Memory B cell (primary cell): Measurements from ENCODE around the gene RPS8.
A peak's percentile ranks its signal among the peaks of the same experiment; 100 is the strongest.
"Not testable (repeated sequence)": the region's sequence is repeated elsewhere in the genome, so short reads cannot be mapped to it uniquely, and the experiment has no call there.

ENCODE experiments used
- ATAC-seq: fragments of 150-1000 bp; cut with Tn5 transposase; 2 replicates; pipeline ENCODE4 v1.10.0; 2021; ENCODE audit warnings: low read depth, mild to moderate bottlenecking, moderate library complexity
- DNase-seq, 2 donors: peaks; one replicate each; pipeline ENCODE4 v3.0.0; 2022; ENCODE audit warnings: low spot score in 2 of 2
- H3K27ac Mint-ChIP-seq: one replicate; pipeline ENCODE4 v1.8.0; 2022; ENCODE audit warnings: mild to moderate bottlenecking, moderate library complexity, mixed read lengths
- H3K27me3 Mint-ChIP-seq: one replicate; pipeline ENCODE4 v1.8.0; 2022; ENCODE audit warnings: mixed read lengths
- H3K36me3 Mint-ChIP-seq: one replicate; pipeline ENCODE4 v1.8.0; 2022; ENCODE audit warnings: mild to moderate bottlenecking, mixed read lengths
- H3K4me1 Mint-ChIP-seq: one replicate; pipeline ENCODE4 v1.8.0; 2022; ENCODE audit warnings: mixed read lengths
- H3K4me3 Mint-ChIP-seq: one replicate; pipeline ENCODE4 v1.8.0; 2022; ENCODE audit warnings: mild to moderate bottlenecking, moderate library complexity, mixed read lengths
- H3K9me3 Mint-ChIP-seq: one replicate; pipeline ENCODE4 v1.8.0; 2022; ENCODE audit warnings: mixed read lengths

The RPS8 gene

GRCh38 chr1:44803312-44804095 is 28.2 kb downstream of the RPS8 start:
- no peaks in the 10 kb centered on the region for H3K9me3 Mint-ChIP-seq
- ATAC-seq, result no peak
- peak overlapping the region; percentile 36 for H3K27ac Mint-ChIP-seq
- H3K4me1 Mint-ChIP-seq, result peaks cover 32% of the 10 kb centered on the region
- peaks cover 11% of the 10 kb centered on the region for H3K36me3 Mint-ChIP-seq
- no peak for DNase-seq
- no peaks in the 10 kb centered on the region for H3K27me3 Mint-ChIP-seq
- no peak overlapping the region for H3K4me3 Mint-ChIP-seq

GRCh38 chr1:44805311-44806024 is 30.1 kb downstream of the RPS8 start:
- no peak for DNase-seq
- Mint-ChIP-seq H3K27me3 (no peaks in the 10 kb centered on the region), H3K9me3 (no peaks in the 10 kb centered on the region), H3K27ac (peak overlapping the region; percentile 65), H3K4me3 (no peak overlapping the region), H3K36me3 (peaks cover 11% of the 10 kb centered on the region), H3K4me1 (peaks cover 49% of the 10 kb centered on the region)
- ATAC-seq, result no peak

GRCh38 chr1:44806025-44806703 is 30.8 kb downstream of the RPS8 start:
- no peak overlapping the region for H3K4me3 Mint-ChIP-seq

DNA sequence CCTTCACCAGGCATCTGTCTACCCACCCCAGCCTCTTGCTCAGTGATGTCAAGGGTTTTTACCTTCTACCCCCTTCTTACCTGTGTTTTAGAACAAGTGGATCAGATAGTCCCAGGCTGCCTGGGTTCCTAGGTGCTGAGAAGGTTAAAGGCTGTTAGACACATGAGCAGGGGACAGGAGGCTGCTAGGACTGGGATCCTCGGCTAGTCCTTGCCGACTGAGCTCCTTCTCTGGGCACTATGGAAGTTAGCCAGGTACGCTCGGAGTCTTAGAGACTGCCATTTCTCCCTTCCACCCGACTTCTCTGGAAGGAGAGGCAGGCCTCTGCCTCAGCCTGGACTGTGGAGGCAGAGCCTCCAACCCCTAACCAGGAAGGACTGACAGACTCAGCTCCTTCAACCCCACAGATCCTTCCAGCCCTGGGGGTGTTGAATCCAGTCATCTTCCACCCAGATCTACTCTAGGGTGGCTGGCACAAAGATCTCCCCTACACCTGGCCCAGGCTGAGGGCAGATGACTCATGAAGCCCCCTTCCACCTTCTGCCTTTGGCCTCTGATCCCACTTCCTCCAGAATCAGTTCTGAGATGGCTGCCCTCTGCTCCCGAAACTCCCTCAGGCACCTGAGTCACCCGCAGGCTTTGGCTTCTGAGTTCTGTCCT is 31.5 kb downstream of the RPS8 start, which contains the start of gene DYNLT4:
Gene DYNLT4, minus strand, starts transcription at position 648 of the 660 bp plus-strand sequence. CDS start 683 bp downstream, outside the sequence.
- peaks cover 11% of the 10 kb centered on the region for H3K36me3 Mint-ChIP-seq
- DNase-seq (no peak), ATAC-seq (no peak)
- peak within 1 kb of the TSS; percentile 71 for H3K4me3 Mint-ChIP-seq
- H3K4me1 Mint-ChIP-seq, result peaks cover 54% of the 10 kb centered on the region
- H3K27ac Mint-ChIP-seq, result peak within 1 kb of the TSS; percentile 97
- H3K9me3 Mint-ChIP-seq, result no peaks in the 10 kb centered on the region
- H3K27me3 Mint-ChIP-seq, result no peaks in the 10 kb centered on the region

More at GRCh38 chr1:44806025-44806703, 30.8 kb downstream of the RPS8 start:
- Mint-ChIP-seq H3K9me3 (no peaks in the 10 kb centered on the region), H3K27me3 (no peaks in the 10 kb centered on the region), H3K4me1 (peaks cover 51% of the 10 kb centered on the region), H3K27ac (no peak overlapping the region), H3K36me3 (peaks cover 11% of the 10 kb centered on the region)
- DNase-seq, result no peak
- no peak for ATAC-seq

GRCh38 chr1:44807364-44808062 is 32.2 kb downstream of the RPS8 start:
- peaks cover 52% of the 10 kb centered on the region for H3K4me1 Mint-ChIP-seq
- H3K9me3 Mint-ChIP-seq, result no peaks in the 10 kb centered on the region
- peak; percentile 61 for ATAC-seq
- peaks cover 11% of the 10 kb centered on the region for H3K36me3 Mint-ChIP-seq
- peak in 1 of 2 donors; percentile 50 for DNase-seq
- peak overlapping the region; percentile 97 for H3K27ac Mint-ChIP-seq
- H3K4me3 Mint-ChIP-seq, result peak overlapping the region; percentile 71
- H3K27me3 Mint-ChIP-seq, result no peaks in the 10 kb centered on the region

GRCh38 chr1:44808063-44808937 is 33.0 kb downstream of the RPS8 start, which contains the start of gene BTBD19:
TSS of gene BTBD19 (plus strand) at chr1:44808523. CDS start at chr1:44808821, 298 bp downstream.
- Mint-ChIP-seq H3K4me1 (peaks cover 46% of the 10 kb centered on the region), H3K36me3 (peaks cover 7% of the 10 kb centered on the region), H3K27me3 (no peaks in the 10 kb centered on the region), H3K4me3 (peak within 1 kb of the TSS; percentile 71), H3K27ac (peak within 1 kb of the TSS; percentile 97), H3K9me3 (no peaks in the 10 kb centered on the region)
- peak; percentile 18 for ATAC-seq
- DNase-seq, result no peak

GRCh38 chr1:44808938-44809917 is 33.9 kb downstream of the RPS8 start:
- no peaks in the 10 kb centered on the region for H3K27me3 Mint-ChIP-seq
- peaks cover 48% of the 10 kb centered on the region for H3K4me1 Mint-ChIP-seq

DNA sequence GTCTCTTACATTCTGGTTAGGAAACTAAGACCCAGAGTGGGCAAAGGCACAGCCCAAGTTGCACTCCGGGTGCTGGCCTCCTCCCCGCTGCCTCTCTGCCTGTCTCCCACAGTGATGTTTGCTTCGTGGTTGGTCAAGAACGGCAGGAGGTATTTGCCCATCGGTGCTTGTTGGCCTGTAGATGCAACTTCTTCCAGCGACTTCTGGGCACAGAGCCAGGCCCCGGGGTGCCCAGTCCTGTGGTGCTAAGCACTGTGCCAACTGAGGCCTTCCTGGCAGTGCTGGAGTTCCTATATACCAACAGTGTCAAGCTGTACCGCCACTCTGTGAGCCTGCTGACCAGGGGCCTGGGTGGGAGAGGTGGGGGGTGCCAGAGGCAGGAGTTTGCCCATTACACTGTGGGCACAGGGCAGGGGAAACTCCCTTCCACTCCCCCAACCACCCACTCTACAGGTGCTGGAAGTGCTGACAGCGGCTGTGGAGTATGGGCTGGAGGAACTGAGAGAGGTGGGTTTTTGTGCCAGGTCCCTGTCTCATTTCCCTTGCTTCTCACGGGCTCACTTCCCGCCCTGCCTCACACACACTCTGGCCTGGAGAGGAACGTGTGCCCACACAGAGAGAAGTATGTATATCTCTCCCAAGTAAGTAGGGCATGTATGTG is 34.9 kb downstream of the RPS8 start:
- Mint-ChIP-seq H3K27ac (peak overlapping the region; percentile 97), H3K4me1 (peaks cover 54% of the 10 kb centered on the region), H3K27me3 (no peaks in the 10 kb centered on the region), H3K36me3 (peaks cover under 1% of the 10 kb centered on the region), H3K4me3 (no peak overlapping the region), H3K9me3 (no peaks in the 10 kb centered on the region)
- ATAC-seq, result peak; percentile 14
- DNase-seq, result no peak

More at GRCh38 chr1:44808938-44809917, 33.9 kb downstream of the RPS8 start:
- Mint-ChIP-seq H3K27ac (peak overlapping the region; percentile 97), H3K36me3 (peaks cover 3% of the 10 kb centered on the region), H3K9me3 (no peaks in the 10 kb centered on the region), H3K4me3 (peak overlapping the region; percentile 53)
- ATAC-seq, result peak; percentile 62
- DNase-seq, result peak in 1 of 2 donors; percentile 46

DNA sequence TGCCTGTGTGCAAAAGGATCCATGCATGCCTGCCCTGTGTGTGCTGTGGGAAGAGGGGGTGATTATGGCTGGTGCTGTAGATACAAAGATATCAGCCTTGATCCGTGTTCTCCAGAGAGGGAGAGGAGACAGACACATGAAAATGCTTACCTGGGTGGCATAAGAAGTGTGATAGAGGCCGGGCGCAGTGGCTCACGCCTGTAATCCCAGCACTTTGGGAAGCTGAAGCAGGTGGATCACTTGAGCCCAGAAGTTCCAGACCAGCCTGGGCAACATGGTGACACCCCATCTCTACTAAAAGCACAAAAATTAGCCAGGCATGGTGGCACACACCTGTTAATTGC is 35.4 kb downstream of the RPS8 start:
- not testable (repeated sequence) for H3K36me3 Mint-ChIP-seq, ATAC-seq, H3K4me3 Mint-ChIP-seq, DNase-seq, H3K27me3 Mint-ChIP-seq, H3K9me3 Mint-ChIP-seq
- Mint-ChIP-seq H3K27ac (peak overlapping the region; percentile 97), H3K4me1 (peaks cover 55% of the 10 kb centered on the region)

DNA sequence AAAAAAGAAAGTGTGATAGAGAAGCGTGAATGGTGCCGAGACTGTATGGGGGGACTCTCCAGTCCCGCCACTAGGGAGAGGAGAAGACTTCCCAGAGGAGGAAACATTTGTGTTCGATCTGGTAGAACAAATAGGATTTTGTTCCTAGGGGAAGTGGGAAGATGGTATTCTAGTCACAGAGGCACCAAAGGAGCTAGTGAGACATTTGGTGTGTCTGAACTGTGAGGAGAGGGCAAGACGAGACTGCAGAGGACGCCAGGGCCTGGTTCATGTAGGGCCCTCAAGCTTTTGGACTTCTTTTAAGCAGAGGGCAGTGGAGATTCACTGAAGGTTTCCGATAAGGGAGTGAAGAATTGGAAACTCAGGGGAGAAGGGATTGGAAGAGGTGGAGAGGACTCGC is 35.9 kb downstream of the RPS8 start:
- H3K27me3 Mint-ChIP-seq, result no peaks in the 10 kb centered on the region
- H3K9me3 Mint-ChIP-seq, result no peaks in the 10 kb centered on the region
- no peaks in the 10 kb centered on the region for H3K36me3 Mint-ChIP-seq
- H3K4me3 Mint-ChIP-seq, result peak overlapping the region; percentile 16
- H3K27ac Mint-ChIP-seq, result no peak overlapping the region
- DNase-seq (no peak), ATAC-seq (no peak)
- H3K4me1 Mint-ChIP-seq, result peaks cover 55% of the 10 kb centered on the region

DNA sequence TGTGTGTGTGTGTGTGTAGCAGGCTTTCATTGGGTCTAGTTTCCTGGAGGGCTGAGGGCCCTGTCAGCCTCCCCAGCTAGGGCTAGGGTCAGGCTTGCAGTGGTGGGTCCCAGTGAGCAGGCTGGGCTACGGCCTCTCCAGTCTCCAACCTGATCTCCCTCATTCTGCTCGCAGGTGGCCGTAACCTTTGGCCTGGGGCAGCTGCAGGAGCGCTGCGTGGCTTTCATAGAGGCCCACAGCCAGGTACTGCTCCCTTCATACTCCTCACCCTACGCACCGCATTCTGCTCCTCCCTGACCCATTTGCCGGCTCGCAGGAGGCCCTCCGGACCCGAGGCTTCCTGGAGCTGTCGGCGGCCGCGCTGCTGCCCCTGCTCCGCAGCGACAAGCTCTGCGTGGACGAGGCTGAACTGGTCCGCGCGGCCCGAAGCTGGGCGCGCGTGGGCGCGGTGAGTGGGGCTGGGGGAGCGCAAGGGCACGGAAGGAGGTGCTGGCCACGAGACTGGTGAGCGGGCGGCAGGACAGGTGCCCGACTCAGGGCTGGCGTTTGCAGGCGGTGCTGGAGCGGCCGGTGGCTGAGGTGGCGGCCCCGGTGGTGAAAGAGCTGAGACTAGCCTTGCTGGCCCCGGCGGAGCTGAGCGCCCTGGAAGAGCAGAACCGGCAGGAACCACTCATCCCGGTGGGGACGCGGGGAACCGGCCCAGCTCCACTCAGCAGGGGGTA is 37.6 kb downstream of the RPS8 start:
- ATAC-seq (no peak), DNase-seq (no peak)
- H3K27me3 Mint-ChIP-seq, result no peaks in the 10 kb centered on the region
- H3K4me1 Mint-ChIP-seq, result peaks cover 43% of the 10 kb centered on the region
- H3K9me3 Mint-ChIP-seq, result no peaks in the 10 kb centered on the region
- no peak overlapping the region for H3K27ac Mint-ChIP-seq
- peak overlapping the region; percentile 89 for H3K4me3 Mint-ChIP-seq
- no peaks in the 10 kb centered on the region for H3K36me3 Mint-ChIP-seq
